K562 (cell line): ENCODE data around the gene NUP214. TPM values are rescaled to one million over a fixed set of nuclear protein-coding genes. Genes with fewer than 3 reads are reported as not detected.

Experiments
- ATAC-seq: fragments of 200-7000 bp; cut with Tn5 transposase; 3 replicates; pipeline ENCODE4 v1.9.1; 2020; ENCODE audit warnings: moderate library complexity
- BruUV-seq: library from RNA; stranded (reverse); fragments of 400-500 nt; replicated peaks from 2 replicates; lab custom pipeline; 2021; lab: Mats Ljungman, UMichigan
- CTCF ChIA-PET: fragments of 300-600 bp; formaldehyde crosslinking; extraction: SDS; loops from one replicate; lab custom pipeline; 2021; ENCODE audit warnings: low intra/inter-chr PET ratio; lab: Yijun Ruan, JAX
- POLR2A ChIA-PET: fragments of 300-600, 350-650 bp; sonication (Branson Sonifier 250); formaldehyde crosslinking; extraction: SDS; loops from one replicate; lab custom pipeline; 2021; ENCODE audit warnings: antibody characterized with exemption, inconsistent platforms; lab: Yijun Ruan, JAX
- DNase-seq, 4 experiments: peaks; one replicate each; pipeline versions ENCODE4 v3.0.0 to v3.0.0-alpha.2; 2011 to 2018; ENCODE audit warnings: low spot score in 3 of 4, mixed read lengths in 3 of 4; ENCODE audit errors: extremely low read depth in 1 of 4
- FAIRE-seq: peaks from 2 replicates; lab custom pipeline; 2011; peaks lifted over from hg19 to GRCh38; lab: Jason Lieb, UNC
- H2AFZ ChIP-seq: 2 replicates; pipeline ENCODE4 v1.6.0; 2011; ENCODE audit warnings: low read depth, low read length, control low read depth, inconsistent platforms
- H3K27ac ChIP-seq: fragments of 200-600 bp; 3 replicates; pipeline ENCODE4 v1.8.0; 2011; ENCODE audit warnings: low read depth, mild to moderate bottlenecking, control low read depth, inconsistent platforms, low read length, moderate library complexity, mixed read lengths; ENCODE audit errors: extremely low read depth
- H3K27me3 ChIP-seq, 2 experiments: fragments of 300-600 bp in 1 of 2; 2 replicates in 1 of 2; 3 replicates in 1 of 2; pipeline versions ENCODE4 v1.6.0 to v1.8.0; 2011; ENCODE audit warnings: inconsistent platforms in 2 of 2, low read length in 2 of 2, mild to moderate bottlenecking in 1 of 2, mixed read lengths in 1 of 2, moderate library complexity in 1 of 2; ENCODE audit not compliant: control insufficient read depth in 2 of 2, insufficient read depth in 2 of 2
- H3K36me3 ChIP-seq: fragments of 300-600 bp; 3 replicates; pipeline ENCODE4 v1.8.0; 2011; ENCODE audit warnings: mild to moderate bottlenecking, low read length, inconsistent platforms; ENCODE audit not compliant: control insufficient read depth, insufficient read depth
- H3K4me1 ChIP-seq, 2 experiments: fragments of 200-600 bp in 1 of 2; replicated peaks in 1 of 2; 2 replicates in 1 of 2; 3 replicates in 1 of 2; pipeline versions ENCODE4 v1.5.1 to v1.8.0; 2011; ENCODE audit warnings: inconsistent platforms in 2 of 2, low read length in 2 of 2, mild to moderate bottlenecking in 1 of 2, mixed read lengths in 1 of 2, moderate library complexity in 1 of 2; ENCODE audit not compliant: control insufficient read depth in 2 of 2, insufficient read depth in 2 of 2
- H3K4me2 ChIP-seq: 2 replicates; pipeline ENCODE4 v1.6.1; 2011; ENCODE audit warnings: low read length, control low read depth, inconsistent platforms, mixed read lengths; ENCODE audit not compliant: insufficient read depth
- H3K4me3 ChIP-seq: fragments of 200-600 bp; sonication (generic), shearing (Covaris generic); 2 replicates; pipeline ENCODE4 v1.5.1; 2016; ENCODE audit warnings: control low read depth, inconsistent platforms
- H3K79me2 ChIP-seq: fragments of 200-600 bp; 3 replicates; pipeline ENCODE4 v1.8.0; 2011; ENCODE audit warnings: low read length, inconsistent platforms; ENCODE audit not compliant: control insufficient read depth, insufficient read depth
- H3K9ac ChIP-seq, 2 experiments: 2 replicates each; pipeline versions ENCODE4 v1.6.0 to v1.6.1; 2011; ENCODE audit warnings: low read depth in 2 of 2, low read length in 2 of 2, control low read depth in 1 of 2, inconsistent platforms in 1 of 2, mild to moderate bottlenecking in 1 of 2, mixed read lengths in 1 of 2; ENCODE audit not compliant: insufficient read depth in 1 of 2
- H3K9me1 ChIP-seq: one replicate; pipeline ENCODE4 v1.6.0; 2011; ENCODE audit warnings: inconsistent platforms, mild to moderate bottlenecking, low read length, moderate library complexity; ENCODE audit not compliant: control insufficient read depth, insufficient read depth
- H3K9me3 ChIP-seq: replicated peaks from 2 replicates; pipeline ENCODE4 v1.5.1; 2011; ENCODE audit warnings: low read depth, low read length, inconsistent platforms; ENCODE audit not compliant: control insufficient read depth, insufficient read depth
- H4K20me1 ChIP-seq: replicated peaks from 2 replicates; pipeline ENCODE4 v1.6.1; 2011; ENCODE audit warnings: low read length, inconsistent platforms, mixed read lengths; ENCODE audit not compliant: control insufficient read depth, insufficient read depth
- BDP1 ChIP-seq: IDR thresholded peaks from 3 replicates; pipeline ENCODE4 v1.6.1; 2011; ENCODE audit not compliant: insufficient read length, insufficient read depth
- E2F3 ChIP-seq: fragments of 250-450 bp; sonication (Bioruptor Pico); IDR thresholded peaks from 2 replicates; pipeline ENCODE4 v1.4.0; 2020; ENCODE audit warnings: mild to moderate bottlenecking
- ETV5 ChIP-seq: sonication (generic); formaldehyde crosslinking; IDR thresholded peaks from 2 replicates; pipeline ENCODE4 v1.4.0; 2020; ENCODE audit warnings: low read depth, mild to moderate bottlenecking, missing genetic modification reagents
- OTX1 ChIP-seq: fragments of 450-650 bp; formaldehyde crosslinking; IDR thresholded peaks from 2 replicates; pipeline ENCODE4 v1.4.0; 2022; ENCODE audit warnings: mild to moderate bottlenecking
- RBM22 ChIP-seq: fragments of 200-400 bp; formaldehyde crosslinking; IDR thresholded peaks from 2 replicates; pipeline ENCODE4 v1.6.1; 2018; ENCODE audit warnings: low read length, low read depth; ENCODE audit not compliant: poor library complexity, severe bottlenecking
- SP1 ChIP-seq: sonication (generic); formaldehyde crosslinking; IDR thresholded peaks from 2 replicates; pipeline ENCODE4 v1.8.1; 2022; ENCODE audit warnings: mild to moderate bottlenecking, missing genetic modification reagents
- ZEB2 ChIP-seq: fragments of 450-650 bp; IDR thresholded peaks from 2 replicates; pipeline ENCODE4 v1.6.1; 2016
- ZNF12 ChIP-seq: sonication (generic); formaldehyde crosslinking; IDR thresholded peaks from 2 replicates; pipeline ENCODE4 v1.4.0; 2020; ENCODE audit warnings: mild to moderate bottlenecking, missing genetic modification reagents
- WGBS: fragments of 100-300 bp; shearing (Covaris generic); methylation state at CpG from one replicate; pipeline ENCODE4 v1.1.6; 2016; ENCODE audit warnings: low coverage, mixed read lengths; ENCODE audit not compliant: insufficient coverage; ENCODE audit errors: missing lambda C conversion rate; 5-methylcytosine and 5-hydroxymethylcytosine counted together
- in situ Hi-C: fragments of 300-500 bp; cut with MboI; formaldehyde crosslinking; loops from 4 replicates; pipeline ENCODE4 v1.15.0; 2018; ENCODE audit warnings: inconsistent platforms, mixed read lengths
- intact Hi-C: fragments of 100-400 bp; cut with micrococcal nuclease; formaldehyde crosslinking; loops from 2 replicates; pipeline ENCODE4 v1.14.2; 2022
- polyA plus RNA-seq, 8 experiments: library from polyadenylated mRNA; depleted of rRNA in 4 of 8; stranded (reverse) in 5 of 8; unstranded in 3 of 8; fragments of >200 nt; fragmentation: Nextera tagmentation in 2 of 8; fragmentation: Illumina TruSeq in 1 of 8; extraction: Ambion mirVana in 2 of 8; extraction: Trizol in 1 of 8; gene quantifications; 2 replicates each; pipeline versions ENCODE4 v1.2.1 to v1.2.3, GENCODE V29; 2011 to 2014; ENCODE audit warnings: inconsistent platforms in 1 of 8, missing spikeins in 1 of 8
- total RNA-seq, 7 experiments: library from RNA; depleted of rRNA in 6 of 7; stranded (reverse); fragments of >200 nt in 6 of 7; fragmentation: Illumina TruSeq in 2 of 7; extraction: Trizol in 2 of 7; gene quantifications; 2 replicates each; pipeline versions ENCODE4 v1.2.1 to v1.2.3, GENCODE V29; 2011 to 2021; ENCODE audit warnings: low replicate concordance in 1 of 7
- TF ChIP-seq, protein P1 (sequence below): IDR thresholded peaks from 2 replicates; pipeline ENCODE4 v1.6.1; 2011; ENCODE audit warnings: borderline replicate concordance, low read depth, mild to moderate bottlenecking, moderate library complexity, low read length; ENCODE audit not compliant: insufficient read depth, poor library complexity, severe bottlenecking
- TF ChIP-seq, protein P2 (sequence below), 2 experiments: fragments of 150-350 bp in 1 of 2; IDR thresholded peaks; 2 replicates each; pipeline ENCODE4 v1.6.1; 2012 to 2016; ENCODE audit warnings: low read depth in 2 of 2, low read length in 2 of 2, mild to moderate bottlenecking in 1 of 2, moderate library complexity in 1 of 2
- TF ChIP-seq, protein P3 (sequence below), 2 experiments: fragments of 450-650 bp in 1 of 2; sonication (generic) in 1 of 2; formaldehyde crosslinking; conservative IDR thresholded peaks; 2 replicates each; pipeline versions ENCODE4 v1.4.0 to v1.8.1; 2020 to 2022; ENCODE audit warnings: mild to moderate bottlenecking in 1 of 2, missing genetic modification reagents in 1 of 2
- TF ChIP-seq, protein P4 (sequence below): sonication (generic); formaldehyde crosslinking; IDR thresholded peaks from 2 replicates; pipeline ENCODE4 v1.8.1; 2023; ENCODE audit warnings: mild to moderate bottlenecking, missing genetic modification reagents
- TF ChIP-seq, protein P5 (sequence below): IDR thresholded peaks from 2 replicates; pipeline ENCODE4 v1.6.1; 2011; ENCODE audit not compliant: insufficient read length; ENCODE audit errors: extremely low read depth

Gene NUP214
- total and polyA plus RNA-seq, 9 of the 15 experiments (the other 6 are each of a cell fraction or from before 2014, with no cell fraction given) = 56.9 to 332 (median 97.1) TPM

GRCh38 chr9:131167936-131168335 is 42.5 kb downstream of the NUP214 start:
- BruUV-seq = no TSS peak
- DNase-seq = no peak
- Histone ChIP-seq H3K4me1 (no peaks in the 10 kb centered on the region), H4K20me1 (peaks cover 11% of the 10 kb centered on the region; the same call in 1 of the 2 replicates), H2AFZ (no peak overlapping the region), H3K27me3 (no peaks in the 10 kb centered on the region), H3K9ac (peak overlapping the region in 1 of 2 experiments; percentile 2; a peak in 1 of 4 replicates), H3K4me2 (no peak overlapping the region), H3K27ac (no peak overlapping the region), H3K79me2 (peaks cover 47% of the 10 kb centered on the region; the same call in 2 of the 3 replicates), H3K9me3 (no peaks in the 10 kb centered on the region; the same call in 1 of the 2 replicates), H3K9me1 (no peaks in the 10 kb centered on the region), H3K36me3 (peaks cover 82% of the 10 kb centered on the region), H3K4me3 (no peak overlapping the region)
- 93% methylated on average over 4 of the region's 4 CpGs for WGBS
- POLR2A ChIA-PET = interaction anchor here (0.6 to 12.0 kb wide), 13 partner anchors 10 to 92 kb away, joined by 3 to 300 read pairs (median 8); partner anchors contain the start of gene NUP214
- CTCF ChIA-PET = no interaction called here
- intact Hi-C loops (no loop called here), in situ Hi-C loops (no loop called here)
- peak; percentile 25 for ATAC-seq
- FAIRE-seq = no peak
- TF ChIP-seq, protein P1, sequence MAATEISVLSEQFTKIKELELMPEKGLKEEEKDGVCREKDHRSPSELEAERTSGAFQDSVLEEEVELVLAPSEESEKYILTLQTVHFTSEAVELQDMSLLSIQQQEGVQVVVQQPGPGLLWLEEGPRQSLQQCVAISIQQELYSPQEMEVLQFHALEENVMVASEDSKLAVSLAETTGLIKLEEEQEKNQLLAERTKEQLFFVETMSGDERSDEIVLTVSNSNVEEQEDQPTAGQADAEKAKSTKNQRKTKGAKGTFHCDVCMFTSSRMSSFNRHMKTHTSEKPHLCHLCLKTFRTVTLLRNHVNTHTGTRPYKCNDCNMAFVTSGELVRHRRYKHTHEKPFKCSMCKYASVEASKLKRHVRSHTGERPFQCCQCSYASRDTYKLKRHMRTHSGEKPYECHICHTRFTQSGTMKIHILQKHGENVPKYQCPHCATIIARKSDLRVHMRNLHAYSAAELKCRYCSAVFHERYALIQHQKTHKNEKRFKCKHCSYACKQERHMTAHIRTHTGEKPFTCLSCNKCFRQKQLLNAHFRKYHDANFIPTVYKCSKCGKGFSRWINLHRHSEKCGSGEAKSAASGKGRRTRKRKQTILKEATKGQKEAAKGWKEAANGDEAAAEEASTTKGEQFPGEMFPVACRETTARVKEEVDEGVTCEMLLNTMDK = no peak
- TF ChIP-seq ZEB2 = no peak
- TF ChIP-seq, protein P2, sequence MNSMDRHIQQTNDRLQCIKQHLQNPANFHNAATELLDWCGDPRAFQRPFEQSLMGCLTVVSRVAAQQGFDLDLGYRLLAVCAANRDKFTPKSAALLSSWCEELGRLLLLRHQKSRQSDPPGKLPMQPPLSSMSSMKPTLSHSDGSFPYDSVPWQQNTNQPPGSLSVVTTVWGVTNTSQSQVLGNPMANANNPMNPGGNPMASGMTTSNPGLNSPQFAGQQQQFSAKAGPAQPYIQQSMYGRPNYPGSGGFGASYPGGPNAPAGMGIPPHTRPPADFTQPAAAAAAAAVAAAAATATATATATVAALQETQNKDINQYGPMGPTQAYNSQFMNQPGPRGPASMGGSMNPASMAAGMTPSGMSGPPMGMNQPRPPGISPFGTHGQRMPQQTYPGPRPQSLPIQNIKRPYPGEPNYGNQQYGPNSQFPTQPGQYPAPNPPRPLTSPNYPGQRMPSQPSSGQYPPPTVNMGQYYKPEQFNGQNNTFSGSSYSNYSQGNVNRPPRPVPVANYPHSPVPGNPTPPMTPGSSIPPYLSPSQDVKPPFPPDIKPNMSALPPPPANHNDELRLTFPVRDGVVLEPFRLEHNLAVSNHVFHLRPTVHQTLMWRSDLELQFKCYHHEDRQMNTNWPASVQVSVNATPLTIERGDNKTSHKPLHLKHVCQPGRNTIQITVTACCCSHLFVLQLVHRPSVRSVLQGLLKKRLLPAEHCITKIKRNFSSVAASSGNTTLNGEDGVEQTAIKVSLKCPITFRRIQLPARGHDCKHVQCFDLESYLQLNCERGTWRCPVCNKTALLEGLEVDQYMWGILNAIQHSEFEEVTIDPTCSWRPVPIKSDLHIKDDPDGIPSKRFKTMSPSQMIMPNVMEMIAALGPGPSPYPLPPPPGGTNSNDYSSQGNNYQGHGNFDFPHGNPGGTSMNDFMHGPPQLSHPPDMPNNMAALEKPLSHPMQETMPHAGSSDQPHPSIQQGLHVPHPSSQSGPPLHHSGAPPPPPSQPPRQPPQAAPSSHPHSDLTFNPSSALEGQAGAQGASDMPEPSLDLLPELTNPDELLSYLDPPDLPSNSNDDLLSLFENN (IDR thresholded peaks at IDR 0.05; ENCODE audit: low read depth in 2 of 2, low read length in 2 of 2) = no peak
- no peak for TF ChIP-seq ETV5 (CRISPR knock-in tag)
- no peak for TF ChIP-seq OTX1 (CRISPR knock-in tag)
- TF ChIP-seq, protein P3, sequence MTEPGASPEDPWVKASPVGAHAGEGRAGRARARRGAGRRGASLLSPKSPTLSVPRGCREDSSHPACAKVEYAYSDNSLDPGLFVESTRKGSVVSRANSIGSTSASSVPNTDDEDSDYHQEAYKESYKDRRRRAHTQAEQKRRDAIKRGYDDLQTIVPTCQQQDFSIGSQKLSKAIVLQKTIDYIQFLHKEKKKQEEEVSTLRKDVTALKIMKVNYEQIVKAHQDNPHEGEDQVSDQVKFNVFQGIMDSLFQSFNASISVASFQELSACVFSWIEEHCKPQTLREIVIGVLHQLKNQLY (CRISPR knock-in tag; conservative IDR thresholded peaks at IDR 0.05) = peak in 1 of 2 experiments; percentile 94; a peak in 2 of 4 replicates
- TF ChIP-seq BDP1 = no peak
- TF ChIP-seq RBM22 = no peak
- no peak for TF ChIP-seq ZNF12 (CRISPR knock-in tag)
- TF ChIP-seq SP1 (CRISPR knock-in tag) = no peak
- TF ChIP-seq, protein P4, sequence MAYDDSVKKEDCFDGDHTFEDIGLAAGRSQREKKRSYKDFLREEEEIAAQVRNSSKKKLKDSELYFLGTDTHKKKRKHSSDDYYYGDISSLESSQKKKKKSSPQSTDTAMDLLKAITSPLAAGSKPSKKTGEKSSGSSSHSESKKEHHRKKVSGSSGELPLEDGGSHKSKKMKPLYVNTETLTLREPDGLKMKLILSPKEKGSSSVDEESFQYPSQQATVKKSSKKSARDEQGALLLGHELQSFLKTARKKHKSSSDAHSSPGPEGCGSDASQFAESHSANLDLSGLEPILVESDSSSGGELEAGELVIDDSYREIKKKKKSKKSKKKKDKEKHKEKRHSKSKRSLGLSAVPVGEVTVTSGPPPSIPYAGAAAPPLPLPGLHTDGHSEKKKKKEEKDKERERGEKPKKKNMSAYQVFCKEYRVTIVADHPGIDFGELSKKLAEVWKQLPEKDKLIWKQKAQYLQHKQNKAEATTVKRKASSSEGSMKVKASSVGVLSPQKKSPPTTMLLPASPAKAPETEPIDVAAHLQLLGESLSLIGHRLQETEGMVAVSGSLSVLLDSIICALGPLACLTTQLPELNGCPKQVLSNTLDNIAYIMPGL = 0 out of 2 replicates have a peak, but pooled peaks have one; percentile 66
- TF ChIP-seq E2F3 (CRISPR knock-in tag) = no peak
- TF ChIP-seq, protein P5, sequence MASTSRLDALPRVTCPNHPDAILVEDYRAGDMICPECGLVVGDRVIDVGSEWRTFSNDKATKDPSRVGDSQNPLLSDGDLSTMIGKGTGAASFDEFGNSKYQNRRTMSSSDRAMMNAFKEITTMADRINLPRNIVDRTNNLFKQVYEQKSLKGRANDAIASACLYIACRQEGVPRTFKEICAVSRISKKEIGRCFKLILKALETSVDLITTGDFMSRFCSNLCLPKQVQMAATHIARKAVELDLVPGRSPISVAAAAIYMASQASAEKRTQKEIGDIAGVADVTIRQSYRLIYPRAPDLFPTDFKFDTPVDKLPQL = no peak
